Measurements from ENCODE around the gene PALM2AKAP2.

- TF ChIP-seq, protein P1, sequence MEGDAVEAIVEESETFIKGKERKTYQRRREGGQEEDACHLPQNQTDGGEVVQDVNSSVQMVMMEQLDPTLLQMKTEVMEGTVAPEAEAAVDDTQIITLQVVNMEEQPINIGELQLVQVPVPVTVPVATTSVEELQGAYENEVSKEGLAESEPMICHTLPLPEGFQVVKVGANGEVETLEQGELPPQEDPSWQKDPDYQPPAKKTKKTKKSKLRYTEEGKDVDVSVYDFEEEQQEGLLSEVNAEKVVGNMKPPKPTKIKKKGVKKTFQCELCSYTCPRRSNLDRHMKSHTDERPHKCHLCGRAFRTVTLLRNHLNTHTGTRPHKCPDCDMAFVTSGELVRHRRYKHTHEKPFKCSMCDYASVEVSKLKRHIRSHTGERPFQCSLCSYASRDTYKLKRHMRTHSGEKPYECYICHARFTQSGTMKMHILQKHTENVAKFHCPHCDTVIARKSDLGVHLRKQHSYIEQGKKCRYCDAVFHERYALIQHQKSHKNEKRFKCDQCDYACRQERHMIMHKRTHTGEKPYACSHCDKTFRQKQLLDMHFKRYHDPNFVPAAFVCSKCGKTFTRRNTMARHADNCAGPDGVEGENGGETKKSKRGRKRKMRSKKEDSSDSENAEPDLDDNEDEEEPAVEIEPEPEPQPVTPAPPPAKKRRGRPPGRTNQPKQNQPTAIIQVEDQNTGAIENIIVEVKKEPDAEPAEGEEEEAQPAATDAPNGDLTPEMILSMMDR (IDR thresholded peaks at IDR 0.05): no peak
- TF ChIP-seq POLR2A (IDR thresholded peaks at IDR 0.05): no peak
Measured at GRCh38 chr9:109781086-109781485, 1.1 kb downstream of the PALM2AKAP2 start.
